ENCODE measurements around the gene TRABD. TPM values are rescaled to one million over a fixed set of nuclear protein-coding genes. Genes with fewer than 3 reads are reported as not detected.
"Not testable (repeated sequence)": the region's sequence is repeated elsewhere in the genome, so short reads cannot be mapped to it uniquely, and the experiment has no call there.

The TRABD gene
- polyA plus RNA-seq, 1 donor (not counting 4 experiments of a cell fraction or from before 2014, with no cell fraction given): 22.7 TPM

DNA sequence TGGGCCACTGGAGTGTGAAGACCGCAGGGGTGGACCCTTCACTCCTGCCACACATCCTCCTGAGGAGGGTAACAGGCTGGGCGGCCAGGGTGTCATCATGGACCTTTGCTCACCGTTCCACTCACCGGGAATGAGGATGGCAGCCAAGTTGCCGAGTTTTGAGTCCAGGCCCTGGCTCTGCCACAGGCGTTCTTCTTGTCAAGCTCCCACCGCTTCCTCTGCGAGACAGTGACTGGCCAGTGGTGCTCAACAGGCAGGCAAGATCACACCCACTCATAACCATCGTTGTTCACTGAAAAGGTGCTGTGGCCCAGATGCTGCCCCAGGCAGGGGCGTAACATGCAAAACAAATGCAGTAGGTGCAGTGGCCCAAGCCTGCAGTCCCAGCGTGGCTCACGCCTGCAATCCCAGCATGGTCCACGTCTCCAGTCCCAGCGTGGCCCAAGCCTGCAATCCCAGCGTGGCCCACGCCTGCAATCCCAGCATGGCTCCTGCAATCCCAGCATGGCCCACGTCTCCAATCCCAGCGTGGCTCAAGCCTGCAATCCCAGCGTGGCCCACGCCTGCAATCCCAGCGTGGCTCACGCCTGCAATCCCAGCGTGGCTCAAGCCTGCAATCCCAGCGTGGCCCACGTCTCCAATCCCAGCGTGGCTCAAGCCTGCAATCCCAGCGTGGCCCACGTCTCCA lies 20.1 kb upstream of the TRABD start:
- peaks cover 12% of the 10 kb centered on the region for H3K27me3 ChIP-seq (ENCODE audit: control insufficient read depth, extremely low read depth, insufficient read depth, low read length)
- DNase-seq (ENCODE audit: low read depth, low spot score): no peak
- no peaks in the 10 kb centered on the region for H3K4me1 ChIP-seq (ENCODE audit: control insufficient read depth, extremely low read depth, insufficient read depth, low read length)
- FAIRE-seq: no peak
- H3K4me2 ChIP-seq (ENCODE audit: control insufficient read depth, extremely low read depth, insufficient read depth, low read depth, low read length): no peak overlapping the region
- H3K4me3 ChIP-seq (ENCODE audit: control insufficient read depth in 2 of 3, extremely low read depth in 1 of 3, insufficient read depth in 2 of 3, low read depth in 1 of 3, low read length in 3 of 3): no peak overlapping the region
- TF ChIP-seq, protein P1, sequence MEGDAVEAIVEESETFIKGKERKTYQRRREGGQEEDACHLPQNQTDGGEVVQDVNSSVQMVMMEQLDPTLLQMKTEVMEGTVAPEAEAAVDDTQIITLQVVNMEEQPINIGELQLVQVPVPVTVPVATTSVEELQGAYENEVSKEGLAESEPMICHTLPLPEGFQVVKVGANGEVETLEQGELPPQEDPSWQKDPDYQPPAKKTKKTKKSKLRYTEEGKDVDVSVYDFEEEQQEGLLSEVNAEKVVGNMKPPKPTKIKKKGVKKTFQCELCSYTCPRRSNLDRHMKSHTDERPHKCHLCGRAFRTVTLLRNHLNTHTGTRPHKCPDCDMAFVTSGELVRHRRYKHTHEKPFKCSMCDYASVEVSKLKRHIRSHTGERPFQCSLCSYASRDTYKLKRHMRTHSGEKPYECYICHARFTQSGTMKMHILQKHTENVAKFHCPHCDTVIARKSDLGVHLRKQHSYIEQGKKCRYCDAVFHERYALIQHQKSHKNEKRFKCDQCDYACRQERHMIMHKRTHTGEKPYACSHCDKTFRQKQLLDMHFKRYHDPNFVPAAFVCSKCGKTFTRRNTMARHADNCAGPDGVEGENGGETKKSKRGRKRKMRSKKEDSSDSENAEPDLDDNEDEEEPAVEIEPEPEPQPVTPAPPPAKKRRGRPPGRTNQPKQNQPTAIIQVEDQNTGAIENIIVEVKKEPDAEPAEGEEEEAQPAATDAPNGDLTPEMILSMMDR (optimal IDR thresholded peaks at IDR 0.05 in 1 of 3, IDR thresholded peaks at IDR 0.05 in 1 of 3, conservative IDR thresholded peaks at IDR 0.05 in 1 of 3; ENCODE audit: extremely low read depth in 1 of 3, insufficient read depth in 2 of 3, low read length in 3 of 3): no peak
- no peak for TF ChIP-seq EZH2 (IDR thresholded peaks at IDR 0.05; ENCODE audit: low read length)
- no peaks in the 10 kb centered on the region for H4K20me1 ChIP-seq (ENCODE audit: control insufficient read depth, extremely low read depth, insufficient read depth, low read length)
- no peaks in the 10 kb centered on the region for H3K79me2 ChIP-seq (ENCODE audit: control insufficient read depth, insufficient read depth, low read length)
- dilution Hi-C loops (cut with MboI; ENCODE audit: extremely low pct_ligation_motif_present, low sequenced_read_pairs): no loop called here
- no peaks in the 10 kb centered on the region for H3K36me3 ChIP-seq (ENCODE audit: control insufficient read depth in 2 of 2, extremely low read depth in 1 of 2, insufficient read depth in 2 of 2, low read length in 2 of 2)
- H3K9me1 ChIP-seq (ENCODE audit: control insufficient read depth, extremely low read depth, insufficient read depth, low read length): no peaks in the 10 kb centered on the region
- H3K9ac ChIP-seq (ENCODE audit: control insufficient read depth, extremely low read depth, insufficient read depth, low read length): no peak overlapping the region
- no peak overlapping the region for H3K27ac ChIP-seq (ENCODE audit: control insufficient read depth, insufficient read depth, low read length)
- H2AFZ ChIP-seq (ENCODE audit: control insufficient read depth, low read length): no peak overlapping the region
- no peaks in the 10 kb centered on the region for H3K9me3 ChIP-seq (ENCODE audit: control insufficient read depth, low read depth, low read length)

DNA sequence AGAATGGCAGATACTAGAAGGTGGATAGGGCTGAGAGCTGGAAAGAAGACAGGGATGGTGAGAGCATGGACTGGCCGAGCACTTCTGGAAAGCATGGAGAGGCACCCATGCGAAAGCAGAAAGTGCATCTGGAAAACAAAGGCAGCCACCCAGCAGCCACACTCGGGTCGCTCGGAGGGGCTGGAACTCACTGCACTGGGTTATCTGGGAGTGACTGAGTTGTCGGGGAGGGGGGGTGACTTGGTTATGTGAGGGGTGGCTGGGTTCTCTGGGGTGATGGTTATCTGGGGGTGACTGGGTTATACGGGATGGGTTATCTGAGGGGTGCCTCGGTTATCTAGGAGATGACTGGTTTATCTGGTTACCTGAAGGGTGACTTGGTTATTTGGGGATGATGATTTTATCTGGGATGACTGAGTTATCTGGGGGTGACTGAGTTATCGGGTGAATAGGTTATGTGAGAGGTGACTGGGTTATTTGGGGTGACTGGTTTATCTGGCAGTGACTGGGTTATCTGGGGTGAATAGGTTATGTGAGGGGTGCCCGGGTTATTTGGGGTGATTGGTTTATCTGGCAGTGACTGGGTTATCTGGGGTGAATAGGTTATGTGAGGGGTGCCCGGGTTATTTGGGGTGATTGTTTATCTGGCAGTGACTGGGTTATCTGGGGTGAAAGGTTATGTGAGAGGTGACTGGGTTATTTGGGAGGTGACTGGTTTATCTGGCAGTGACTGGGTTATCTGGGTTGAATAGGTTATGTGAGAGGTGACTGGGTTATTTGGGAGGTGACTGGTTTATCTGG lies 17.8 kb upstream of the TRABD start:
- Histone ChIP-seq H3K9ac (ENCODE audit: control insufficient read depth, extremely low read depth, insufficient read depth, low read length) (no peak overlapping the region), H3K9me3 (ENCODE audit: control insufficient read depth, low read depth, low read length) (no peaks in the 10 kb centered on the region), H3K4me2 (ENCODE audit: control insufficient read depth, extremely low read depth, insufficient read depth, low read depth, low read length) (no peak overlapping the region), H3K4me3 (ENCODE audit: control insufficient read depth in 2 of 3, extremely low read depth in 1 of 3, insufficient read depth in 2 of 3, low read depth in 1 of 3, low read length in 3 of 3) (no peak overlapping the region), H4K20me1 (ENCODE audit: control insufficient read depth, extremely low read depth, insufficient read depth, low read length) (no peaks in the 10 kb centered on the region), H3K4me1 (ENCODE audit: control insufficient read depth, extremely low read depth, insufficient read depth, low read length) (no peaks in the 10 kb centered on the region), H2AFZ (ENCODE audit: control insufficient read depth, low read length) (no peak overlapping the region), H3K9me1 (ENCODE audit: control insufficient read depth, extremely low read depth, insufficient read depth, low read length) (no peaks in the 10 kb centered on the region), H3K36me3 (ENCODE audit: control insufficient read depth in 2 of 2, extremely low read depth in 1 of 2, insufficient read depth in 2 of 2, low read length in 2 of 2) (no peaks in the 10 kb centered on the region), H3K27ac (ENCODE audit: control insufficient read depth, insufficient read depth, low read length) (no peak overlapping the region), H3K27me3 (ENCODE audit: control insufficient read depth, extremely low read depth, insufficient read depth, low read length) (peaks cover 17% of the 10 kb centered on the region), H3K79me2 (ENCODE audit: control insufficient read depth, insufficient read depth, low read length) (no peaks in the 10 kb centered on the region)
- dilution Hi-C loops (cut with MboI; ENCODE audit: extremely low pct_ligation_motif_present, low sequenced_read_pairs): no loop called here
- DNase-seq (ENCODE audit: low read depth, low spot score) (no peak), FAIRE-seq (no peak)
- TF ChIP-seq EZH2 (IDR thresholded peaks at IDR 0.05; ENCODE audit: low read length): no peak
- TF ChIP-seq, protein P1 (optimal IDR thresholded peaks at IDR 0.05 in 1 of 3, IDR thresholded peaks at IDR 0.05 in 1 of 3, conservative IDR thresholded peaks at IDR 0.05 in 1 of 3; ENCODE audit: extremely low read depth in 1 of 3, insufficient read depth in 2 of 3, low read length in 3 of 3): no peak

DNA sequence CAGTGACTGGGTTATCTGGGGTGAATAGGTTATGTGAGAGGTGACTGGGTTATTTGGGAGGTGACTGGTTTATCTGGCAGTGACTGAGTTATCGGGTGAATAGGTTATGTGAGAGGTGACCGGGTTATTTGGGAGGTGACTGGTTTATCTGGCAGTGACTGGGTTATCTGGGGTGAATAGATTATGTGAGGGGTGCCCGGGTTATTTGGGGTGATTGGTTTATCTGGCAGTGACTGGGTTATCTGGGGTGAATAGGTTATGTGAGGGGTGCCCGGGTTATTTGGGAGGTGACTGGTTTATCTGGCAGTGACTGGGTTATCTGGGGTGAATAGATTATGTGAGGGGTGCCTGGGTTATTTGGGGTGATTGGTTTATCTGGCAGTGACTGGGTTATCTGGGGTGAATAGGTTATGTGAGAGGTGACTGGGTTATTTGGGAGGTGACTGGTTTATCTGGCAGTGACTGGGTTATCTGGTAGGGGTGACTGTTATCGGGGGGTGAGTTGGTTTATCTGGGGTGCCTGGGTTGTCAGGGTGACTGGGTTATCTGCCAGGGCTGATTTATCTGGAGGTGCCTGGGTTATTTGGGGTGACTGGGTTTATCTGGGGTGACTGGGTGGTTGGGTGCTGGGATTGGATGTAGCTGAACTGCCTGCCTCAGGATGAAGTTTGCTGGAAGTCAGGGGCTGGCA lies 17.1 kb upstream of the TRABD start:
- H3K27me3 ChIP-seq (ENCODE audit: control insufficient read depth, extremely low read depth, insufficient read depth, low read length): peaks cover 17% of the 10 kb centered on the region

More for the DNA sequence above, 17.1 kb upstream of the TRABD start:
- H3K4me2 ChIP-seq (ENCODE audit: control insufficient read depth, extremely low read depth, insufficient read depth, low read depth, low read length); H4K20me1 ChIP-seq (ENCODE audit: control insufficient read depth, extremely low read depth, insufficient read depth, low read length); H2AFZ ChIP-seq (ENCODE audit: control insufficient read depth, low read length); H3K4me3 ChIP-seq (ENCODE audit: control insufficient read depth in 2 of 3, extremely low read depth in 1 of 3, insufficient read depth in 2 of 3, low read depth in 1 of 3, low read length in 3 of 3); FAIRE-seq; H3K36me3 ChIP-seq (ENCODE audit: control insufficient read depth in 2 of 2, extremely low read depth in 1 of 2, insufficient read depth in 2 of 2, low read length in 2 of 2); DNase-seq (ENCODE audit: low read depth, low spot score); H3K9me3 ChIP-seq (ENCODE audit: control insufficient read depth, low read depth, low read length); H3K27ac ChIP-seq (ENCODE audit: control insufficient read depth, insufficient read depth, low read length); dilution Hi-C loops (cut with MboI; ENCODE audit: extremely low pct_ligation_motif_present, low sequenced_read_pairs); H3K9me1 ChIP-seq (ENCODE audit: control insufficient read depth, extremely low read depth, insufficient read depth, low read length); H3K4me1 ChIP-seq (ENCODE audit: control insufficient read depth, extremely low read depth, insufficient read depth, low read length); H3K9ac ChIP-seq (ENCODE audit: control insufficient read depth, extremely low read depth, insufficient read depth, low read length); H3K79me2 ChIP-seq (ENCODE audit: control insufficient read depth, insufficient read depth, low read length): not testable (repeated sequence)

Measured in keratinocyte (primary cell).